Esophagus muscularis mucosa (tissue), 4 donors: ENCODE data around the gene CTDSPL. TPM values are rescaled to one million over a fixed set of nuclear protein-coding genes. Genes with fewer than 3 reads are reported as not detected.
A peak's percentile ranks its signal among the peaks of the same experiment; 100 is the strongest.

Experiments
- DNase-seq: peaks from one replicate; pipeline ENCODE4 v3.0.0-alpha.2; 2017; ENCODE audit errors: extremely low spot score
- H3K27ac ChIP-seq, 4 donors: fragments of 200-600 bp; sonication (generic); replicated peaks in 1 of 4; 1 replicate in 3 of 4; 2 replicates in 1 of 4; pipeline ENCODE4 v1.5.1; 2016 to 2019; ENCODE audit warnings: mild to moderate bottlenecking in 1 of 4
- H3K27me3 ChIP-seq, 4 donors: fragments of 200-600 bp; sonication (generic); one replicate each; pipeline versions ENCODE4 v1.5.1 to v1.6.0; 2016 to 2019
- H3K36me3 ChIP-seq, 4 donors: fragments of 200-600 bp; sonication (generic); one replicate each; pipeline ENCODE4 v1.5.1; 2016 to 2019
- H3K4me1 ChIP-seq, 4 donors: fragments of 200-600 bp; sonication (generic); one replicate each; pipeline ENCODE4 v1.5.1; 2016 to 2019
- H3K4me3 ChIP-seq, 4 donors: fragments of 200-600 bp; sonication (generic); 1 replicate in 2 of 4; 2 replicates in 2 of 4; pipeline ENCODE4 v1.5.1; 2016 to 2019; ENCODE audit warnings: mild to moderate bottlenecking in 4 of 4, moderate library complexity in 1 of 4
- H3K9me3 ChIP-seq, 4 donors: fragments of 200-600 bp; sonication (generic); 1 replicate in 3 of 4; 2 replicates in 1 of 4; pipeline ENCODE4 v1.5.1; 2016 to 2019
- EP300 ChIP-seq: sonication (generic); formaldehyde crosslinking; IDR thresholded peaks from one replicate; pipeline ENCODE4 v1.6.1; 2017; ENCODE audit warnings: antibody characterized with exemption
- POLR2A ChIP-seq: fragments of 450-650 bp; IDR thresholded peaks from one replicate; pipeline ENCODE4 v1.6.1; 2017; ENCODE audit warnings: antibody characterized with exemption, moderate library complexity, mild to moderate bottlenecking, low read depth
- POLR2AphosphoS5 ChIP-seq, 2 donors: sonication (generic); formaldehyde crosslinking; IDR thresholded peaks; one replicate each; pipeline ENCODE4 v1.6.1; 2017; ENCODE audit warnings: antibody characterized with exemption in 2 of 2
- WGBS: methylation state at CpG from one replicate; pipeline ENCODE4 v1.1.5; 2018; 5-methylcytosine and 5-hydroxymethylcytosine counted together
- intact Hi-C: fragments of 100-400 bp; cut with DNase I; formaldehyde crosslinking; loops from one replicate; pipeline ENCODE4 v1.15.1; 2023
- total RNA-seq, 4 donors: library from RNA; depleted of rRNA; stranded (reverse); fragments of >200 nt; gene quantifications; one replicate each; pipeline versions ENCODE4 v1.1.0 to v1.2.1, GENCODE V29; 2016
- TF ChIP-seq, protein P1 (sequence below), 3 experiments: fragments of 200-600 bp in 2 of 3; fragments of 450-650 bp in 1 of 3; sonication (generic) in 2 of 3; IDR thresholded peaks; one replicate each; pipeline ENCODE4 v1.5.1; 2017 to 2019; ENCODE audit warnings: antibody characterized with exemption in 3 of 3, mild to moderate bottlenecking in 2 of 3, moderate library complexity in 1 of 3

Gene CTDSPL
- total RNA-seq, 4 donors from 2014 or later = 39.9 to 60.6 (median 54.6) TPM

DNA sequence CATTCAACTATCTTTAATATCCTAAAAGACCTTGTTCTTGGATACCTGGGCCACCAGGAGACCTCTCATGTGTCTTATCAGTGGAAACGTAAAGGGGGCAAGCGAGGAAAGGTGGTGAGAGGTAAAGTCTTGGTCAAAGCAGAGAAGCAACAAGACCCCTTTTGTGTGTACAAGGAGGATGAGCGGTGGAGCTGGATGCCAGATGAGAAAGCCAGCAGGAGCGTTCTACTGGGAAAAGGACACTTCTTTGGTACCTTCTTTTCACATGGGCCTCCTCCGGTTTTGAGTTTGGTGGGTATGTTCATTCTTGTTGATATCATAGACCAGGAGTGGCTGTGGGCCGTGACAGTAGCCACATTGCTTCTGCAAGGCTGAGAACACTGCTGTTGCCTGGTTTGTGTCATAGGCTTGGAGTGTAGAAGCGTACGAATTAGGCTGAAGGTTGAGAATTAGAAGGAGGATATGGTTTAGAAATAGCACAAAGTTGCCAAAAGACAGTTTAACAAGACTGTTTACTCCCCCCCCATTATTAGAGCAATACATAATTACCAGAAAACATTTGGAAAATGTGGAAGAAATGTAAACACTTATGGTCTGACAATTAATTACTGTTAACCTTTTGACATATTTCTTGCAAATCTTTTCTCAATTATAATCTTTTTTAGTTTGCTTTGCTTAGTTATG, 82.1 kb downstream of the CTDSPL start:
- Histone ChIP-seq H3K4me3 (no peak overlapping the region), H3K27me3 (no peaks in the 10 kb centered on the region), H3K27ac (peak overlapping the region; percentile 43 to 59 (median 55)), H3K9me3 (no peaks in the 10 kb centered on the region), H3K4me1 (peaks cover 59 to 85% (median 74%) of the 10 kb centered on the region in 4 donors), H3K36me3 (peaks cover 0 to 6% (median 0%) of the 10 kb centered on the region in 4 donors)
- peak; percentile 90 for DNase-seq
- no peak for TF ChIP-seq POLR2A
- TF ChIP-seq POLR2AphosphoS5 (IDR thresholded peaks at IDR 0.05) = no peak
- TF ChIP-seq EP300 = no peak
- TF ChIP-seq, protein P1, sequence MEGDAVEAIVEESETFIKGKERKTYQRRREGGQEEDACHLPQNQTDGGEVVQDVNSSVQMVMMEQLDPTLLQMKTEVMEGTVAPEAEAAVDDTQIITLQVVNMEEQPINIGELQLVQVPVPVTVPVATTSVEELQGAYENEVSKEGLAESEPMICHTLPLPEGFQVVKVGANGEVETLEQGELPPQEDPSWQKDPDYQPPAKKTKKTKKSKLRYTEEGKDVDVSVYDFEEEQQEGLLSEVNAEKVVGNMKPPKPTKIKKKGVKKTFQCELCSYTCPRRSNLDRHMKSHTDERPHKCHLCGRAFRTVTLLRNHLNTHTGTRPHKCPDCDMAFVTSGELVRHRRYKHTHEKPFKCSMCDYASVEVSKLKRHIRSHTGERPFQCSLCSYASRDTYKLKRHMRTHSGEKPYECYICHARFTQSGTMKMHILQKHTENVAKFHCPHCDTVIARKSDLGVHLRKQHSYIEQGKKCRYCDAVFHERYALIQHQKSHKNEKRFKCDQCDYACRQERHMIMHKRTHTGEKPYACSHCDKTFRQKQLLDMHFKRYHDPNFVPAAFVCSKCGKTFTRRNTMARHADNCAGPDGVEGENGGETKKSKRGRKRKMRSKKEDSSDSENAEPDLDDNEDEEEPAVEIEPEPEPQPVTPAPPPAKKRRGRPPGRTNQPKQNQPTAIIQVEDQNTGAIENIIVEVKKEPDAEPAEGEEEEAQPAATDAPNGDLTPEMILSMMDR (IDR thresholded peaks at IDR 0.05) = no peak
- WGBS = 71% methylated on average over 8 of the region's 8 CpGs
- intact Hi-C loops = no loop called here

DNA sequence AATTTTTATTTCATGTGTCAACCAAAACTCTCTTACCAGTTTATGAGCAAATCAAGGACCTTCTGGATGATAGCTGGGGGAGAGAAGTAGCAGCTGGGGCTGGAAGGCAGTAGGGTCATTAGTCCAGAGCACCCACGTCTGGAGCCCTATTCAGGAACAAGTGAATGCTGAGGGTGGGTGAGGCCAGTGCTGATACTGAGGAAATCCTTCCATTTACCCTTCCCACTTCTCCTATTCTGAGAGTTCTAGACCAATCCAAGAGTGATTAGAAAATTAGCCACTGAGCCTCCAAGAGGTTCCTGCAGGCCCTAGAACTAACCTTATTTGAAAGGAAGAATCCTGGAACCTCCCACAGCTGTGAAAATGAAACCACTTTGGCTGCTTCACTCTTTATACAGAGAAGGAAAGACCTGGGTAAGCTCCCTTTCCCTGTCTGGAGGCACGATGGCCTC, 82.7 kb downstream of the CTDSPL start:
- Histone ChIP-seq H3K9me3 (no peaks in the 10 kb centered on the region), H3K27me3 (no peaks in the 10 kb centered on the region), H3K27ac (peak overlapping the region; percentile 18 to 59 (median 55)), H3K4me1 (peaks cover 59 to 79% (median 74%) of the 10 kb centered on the region in 4 donors), H3K4me3 (no peak overlapping the region), H3K36me3 (peaks cover 0 to 6% (median 0%) of the 10 kb centered on the region in 4 donors)
- TF ChIP-seq POLR2A (no peak), POLR2AphosphoS5 (IDR thresholded peaks at IDR 0.05) (no peak), EP300 (no peak)
- TF ChIP-seq, protein P1 (IDR thresholded peaks at IDR 0.05) = no peak
- intact Hi-C loops = no loop called here
- DNase-seq = peak; percentile 75
- 14% methylated on average over 2 of the region's 2 CpGs for WGBS

DNA sequence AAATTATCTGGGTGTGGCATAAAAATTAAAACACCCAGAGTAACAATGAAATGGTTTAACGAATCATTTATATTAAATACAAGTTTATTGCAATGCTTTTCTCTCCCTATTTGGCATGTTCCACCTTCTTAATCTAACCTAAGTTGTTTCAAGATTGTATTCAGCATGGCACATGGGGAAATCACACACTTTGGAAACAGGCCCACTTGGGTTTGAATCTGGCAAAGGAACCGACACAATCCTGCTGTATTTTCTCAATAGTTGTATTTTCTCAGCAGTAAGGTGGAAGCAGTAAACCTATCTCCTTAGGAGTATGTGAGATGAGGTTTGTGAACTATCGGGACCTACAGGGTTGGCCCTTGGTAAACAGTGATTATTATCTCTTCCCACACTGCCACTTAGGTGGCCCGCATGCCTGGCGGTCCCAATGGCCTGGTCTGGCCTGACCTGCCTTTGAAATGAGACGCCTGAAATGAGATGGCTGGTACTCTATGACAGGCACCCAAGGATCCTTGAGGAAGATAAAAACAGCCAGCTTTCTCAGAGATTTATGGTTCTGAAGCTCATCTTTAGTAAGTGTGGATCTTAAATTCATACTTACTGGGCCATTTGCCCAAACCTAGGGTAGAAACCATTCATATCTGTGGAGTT, 83.6 kb downstream of the CTDSPL start:
- Histone ChIP-seq H3K9me3 (no peaks in the 10 kb centered on the region), H3K4me1 (peaks cover 55 to 78% (median 69%) of the 10 kb centered on the region in 4 donors), H3K4me3 (no peak overlapping the region), H3K27ac (peak overlapping the region; percentile 52 to 61 (median 58)), H3K36me3 (peaks cover 0 to 6% (median 0%) of the 10 kb centered on the region in 4 donors), H3K27me3 (no peaks in the 10 kb centered on the region)
- TF ChIP-seq EP300 = no peak
- TF ChIP-seq POLR2A = no peak
- TF ChIP-seq, protein P1 (IDR thresholded peaks at IDR 0.05) = no peak
- no peak for TF ChIP-seq POLR2AphosphoS5 (IDR thresholded peaks at IDR 0.05)
- intact Hi-C loops = no loop called here
- peak; percentile 72 for DNase-seq
- WGBS = 70% methylated on average over 6 of the region's 6 CpGs

DNA sequence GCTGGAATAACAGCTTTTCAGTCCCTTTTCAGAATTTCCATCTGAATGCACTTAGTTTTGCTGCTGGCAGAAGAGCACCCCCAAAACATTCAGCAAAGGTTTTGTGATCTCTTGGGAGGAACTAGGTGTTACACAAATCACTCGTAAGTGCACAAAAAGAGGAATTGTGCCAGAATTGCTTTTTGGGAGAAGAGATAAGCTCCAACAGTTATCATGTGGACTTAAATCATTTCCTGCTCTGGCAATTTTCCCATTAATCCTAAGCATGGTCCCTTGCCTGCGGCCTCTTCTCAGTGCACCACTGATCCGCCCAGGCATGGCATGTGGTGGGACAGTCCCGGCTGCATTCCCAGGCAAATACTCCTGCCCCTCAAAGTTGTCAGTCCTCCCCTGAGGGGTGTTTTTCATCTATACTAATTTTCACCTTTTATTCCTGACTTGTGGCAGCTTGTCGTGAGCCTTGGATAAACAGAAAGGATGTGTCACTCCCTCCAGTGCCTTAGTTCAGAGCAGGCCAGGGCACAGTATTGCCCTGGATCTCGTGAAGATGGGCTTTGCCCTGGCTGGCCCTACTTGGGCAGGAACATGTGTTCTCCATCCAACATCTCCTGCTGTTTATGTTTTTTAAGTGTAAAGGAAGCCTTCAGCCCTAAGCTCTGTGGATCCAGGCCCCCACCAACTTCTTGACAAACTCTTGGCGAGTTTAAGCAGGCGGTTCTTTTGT, 84.3 kb downstream of the CTDSPL start:
- 49% methylated on average over 8 of the region's 8 CpGs for WGBS
- no peaks in the 10 kb centered on the region for H3K27me3 ChIP-seq
- H3K4me1 ChIP-seq = peaks cover 53 to 71% (median 62%) of the 10 kb centered on the region in 4 donors
- H3K27ac ChIP-seq = peak overlapping the region; percentile 52 to 61 (median 58)
- DNase-seq = peak; percentile 82
- intact Hi-C loops = no loop called here
- no peaks in the 10 kb centered on the region for H3K9me3 ChIP-seq
- H3K4me3 ChIP-seq = no peak overlapping the region
- H3K36me3 ChIP-seq = peaks cover 0 to 6% (median 0%) of the 10 kb centered on the region in 4 donors
- TF ChIP-seq EP300 = no peak
- TF ChIP-seq POLR2A = no peak
- TF ChIP-seq, protein P1 (IDR thresholded peaks at IDR 0.05) = no peak
- TF ChIP-seq POLR2AphosphoS5 (IDR thresholded peaks at IDR 0.05) = peak in 1 of 2 donors; percentile 9
